Aorta (tissue), 5 donors: ENCODE results near the gene PAPSS1. TPM values are rescaled to one million over a fixed set of nuclear protein-coding genes. Genes with fewer than 3 reads are reported as not detected.
"Not testable (repeated sequence)": the region's sequence is repeated elsewhere in the genome, so short reads cannot be mapped to it uniquely, and the experiment has no call there.

Experiments
- ATAC-seq: fragments of 200-7000 bp; cut with Tn5 transposase; one replicate; pipeline ENCODE4 v1.9.1; 2022; ENCODE audit warnings: moderate library complexity; ENCODE audit not compliant: low FRiP score
- DNase-seq, 2 donors: peaks; one replicate each; pipeline ENCODE4 v3.0.0-alpha.2; 2020
- H3K27ac ChIP-seq, 2 donors: one replicate each; pipeline ENCODE4 v1.5.1; 2013; ENCODE audit warnings: low read length in 2 of 2, mild to moderate bottlenecking in 2 of 2, moderate library complexity in 2 of 2, control low read depth in 1 of 2, inconsistent platforms in 1 of 2, low read depth in 1 of 2
- H3K27me3 ChIP-seq, 2 donors: one replicate each; pipeline ENCODE4 v1.6.1; 2013; ENCODE audit warnings: control low read depth in 1 of 2, low read length in 1 of 2, mild to moderate bottlenecking in 1 of 2, moderate library complexity in 1 of 2; ENCODE audit not compliant: insufficient read depth in 2 of 2, control insufficient read depth in 1 of 2
- H3K36me3 ChIP-seq, 2 donors: one replicate each; pipeline ENCODE4 v1.6.1; 2013; ENCODE audit warnings: control low read depth in 1 of 2, low read length in 1 of 2, mild to moderate bottlenecking in 1 of 2; ENCODE audit not compliant: insufficient read depth in 2 of 2, control insufficient read depth in 1 of 2
- H3K4me1 ChIP-seq, 2 donors: one replicate each; pipeline ENCODE4 v1.6.1; 2013; ENCODE audit warnings: low read length in 2 of 2, control low read depth in 1 of 2, mild to moderate bottlenecking in 1 of 2, moderate library complexity in 1 of 2; ENCODE audit not compliant: insufficient read depth in 2 of 2, control insufficient read depth in 1 of 2
- H3K4me3 ChIP-seq, 2 donors: one replicate each; pipeline ENCODE4 v1.5.1; 2013; ENCODE audit warnings: low read length in 2 of 2, control low read depth in 1 of 2, mild to moderate bottlenecking in 1 of 2
- H3K9me3 ChIP-seq: one replicate; pipeline ENCODE4 v1.6.1; 2013; ENCODE audit warnings: mild to moderate bottlenecking, low read length; ENCODE audit not compliant: control insufficient read depth
- WGBS, 2 donors: extraction: QIAGEN DNeasy Blood & Tissue Kit; methylation state at CpG; one replicate each; pipeline ENCODE4 v1.1.7; 2013; 5-methylcytosine and 5-hydroxymethylcytosine counted together
- intact Hi-C, 2 donors: fragments of 100-400 bp; cut with DNase I; formaldehyde crosslinking; loops; one replicate each; pipeline versions ENCODE4 v1.14.2 to v1.15.0; 2022
- polyA plus RNA-seq, 2 donors: library from polyadenylated mRNA; stranded (reverse); fragments of 200-250 nt; gene quantifications; one replicate each; pipeline ENCODE4 v1.2.3, GENCODE V29; 2013
- total RNA-seq, 2 donors: library from RNA; stranded (reverse); fragmentation: NEBNext Ultra II Directional; extraction: Animal tissue kit (Norgen Biotek cat#: 25700); gene quantifications; one replicate each; pipeline ENCODE4 v1.2.1, GENCODE V29; 2021
- donor health status: healthy with polysubstance abuse.
- donor health status: Bipolar disorder and iron deficiency.
- donor health status: DM: no; HTN: no; CAD: no.
- donor health status: DM: no; HTN: no; CAD: no.
- donor health status: DM: yes; HTN: yes; CAD: no.

PAPSS1 gene
- total and polyA plus RNA-seq, 4 donors: 20.4 to 38.5 (median 31.1) TPM

DNA sequence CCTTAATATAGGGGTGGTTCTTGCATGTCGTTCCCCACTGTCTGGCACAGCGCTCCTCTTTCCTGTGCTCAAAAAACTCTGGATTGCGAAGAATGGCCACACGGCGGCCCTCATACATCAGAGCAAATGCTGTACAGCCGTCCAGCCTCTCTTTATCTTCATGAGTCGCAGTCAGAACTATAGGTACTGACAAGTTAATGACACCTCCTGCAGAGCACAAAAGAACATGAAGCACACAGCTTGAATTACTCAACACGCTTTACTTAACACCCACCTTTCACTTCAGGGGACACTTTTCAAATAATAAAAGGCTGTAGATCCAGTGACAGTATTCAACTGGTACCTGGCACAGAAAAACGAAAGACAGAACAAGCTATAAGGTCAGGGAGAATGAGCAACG lies 65.3 kb downstream of the PAPSS1 start:
- Histone ChIP-seq H3K27ac (no peak overlapping the region), H3K27me3 (no peaks in the 10 kb centered on the region), H3K9me3 (no peaks in the 10 kb centered on the region), H3K4me3 (no peak overlapping the region), H3K36me3 (peaks cover 0 to 5% of the 10 kb centered on the region in 2 donors), H3K4me1 (no peaks in the 10 kb centered on the region)
- DNase-seq (no peak), ATAC-seq (no peak)
- WGBS, 2 donors: 75 to 80% methylated on average over 10 of the region's 10 CpGs
- intact Hi-C loops: no loop called here

DNA sequence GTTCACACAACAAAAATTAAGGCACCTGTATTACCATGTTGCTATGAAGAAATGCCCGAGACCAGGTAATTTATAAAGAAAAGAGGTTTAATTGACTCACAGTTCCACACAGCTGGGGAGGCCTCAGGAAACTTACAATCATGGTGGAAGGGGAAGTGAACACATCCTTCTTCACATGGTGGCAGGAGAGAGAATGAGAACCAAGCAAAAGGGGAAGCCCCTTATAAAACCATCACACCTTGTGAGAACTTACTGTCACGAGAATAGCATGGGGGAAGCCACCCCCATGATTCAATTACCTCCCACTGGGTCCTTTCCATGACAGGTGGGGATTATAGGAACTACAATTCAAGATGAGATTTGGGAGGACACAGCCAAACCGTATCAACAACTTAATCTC lies 68.6 kb downstream of the PAPSS1 start:
- H3K27me3 ChIP-seq, DNase-seq, H3K36me3 ChIP-seq, H3K4me3 ChIP-seq, H3K4me1 ChIP-seq, H3K9me3 ChIP-seq, H3K27ac ChIP-seq, intact Hi-C loops, ATAC-seq: not testable (repeated sequence)
- 80 to 92% methylated on average over 3 of the region's 3 CpGs for WGBS, 2 donors

DNA sequence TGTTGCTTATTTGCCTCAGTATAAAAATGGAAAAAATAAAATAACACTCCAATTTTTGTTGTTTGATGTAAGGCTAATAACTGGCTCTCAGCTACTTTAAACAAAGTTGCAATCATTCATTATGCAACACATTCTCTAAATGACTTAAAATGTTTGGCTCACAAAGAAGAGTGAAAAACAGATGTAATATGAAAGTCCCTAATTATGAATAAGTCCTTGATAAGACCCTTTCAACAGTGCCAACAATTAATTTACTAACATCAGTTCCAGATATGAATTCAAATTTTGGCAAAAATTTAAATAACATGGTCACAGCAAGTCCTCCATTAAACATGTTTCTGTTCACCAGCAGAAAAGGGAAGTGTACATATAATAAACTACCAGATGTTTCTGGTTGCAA lies 69.8 kb downstream of the PAPSS1 start:
- H3K9me3 ChIP-seq: no peaks in the 10 kb centered on the region
- no peak overlapping the region for H3K4me3 ChIP-seq
- intact Hi-C loops: no loop called here
- no peaks in the 10 kb centered on the region for H3K27me3 ChIP-seq
- ATAC-seq (no peak), DNase-seq (no peak)
- H3K4me1 ChIP-seq: no peaks in the 10 kb centered on the region
- H3K27ac ChIP-seq: no peak overlapping the region
- H3K36me3 ChIP-seq: peaks cover 1 to 5% of the 10 kb centered on the region in 2 donors

DNA sequence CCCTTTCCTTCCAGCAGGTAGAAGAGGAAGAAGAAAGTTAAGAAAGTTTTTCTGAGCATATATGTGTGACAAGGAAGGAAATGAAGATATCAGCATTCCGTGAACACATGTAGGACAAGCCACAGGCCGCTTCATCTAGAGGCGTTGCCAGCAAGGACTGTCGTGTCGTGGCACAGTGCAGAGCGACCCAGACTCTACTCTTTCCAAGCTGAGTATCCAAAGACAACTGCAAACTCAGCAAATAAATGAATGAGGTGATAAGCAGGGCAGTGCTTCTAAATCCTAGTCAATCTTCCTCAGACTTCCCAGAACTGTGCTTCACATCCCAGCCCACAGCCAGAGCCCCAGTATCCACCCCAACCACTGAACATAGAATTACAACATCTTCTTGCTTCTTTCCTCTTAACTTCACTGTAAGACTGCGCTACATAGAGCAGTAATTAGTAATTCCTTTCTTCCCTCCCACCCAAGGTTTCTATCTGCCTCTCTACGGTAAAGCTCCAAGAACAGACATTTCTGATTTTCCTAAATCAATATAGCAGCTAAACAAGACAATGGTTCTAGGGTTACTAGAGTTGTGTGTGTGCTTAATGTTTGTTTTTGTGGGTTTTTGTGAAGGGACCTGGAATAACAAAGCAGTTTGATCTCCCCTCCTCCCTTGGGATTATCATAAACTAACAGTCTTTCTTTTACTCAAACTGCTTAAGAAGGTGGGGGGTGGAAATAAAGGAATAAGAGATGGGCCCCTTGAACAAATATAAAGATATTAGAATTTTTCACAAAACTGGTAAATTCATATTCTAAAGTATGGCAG lies 71.6 kb downstream of the PAPSS1 start:
- 93 to 96% methylated on average over 8 of the region's 8 CpGs for WGBS, 2 donors
- H3K36me3 ChIP-seq: peaks cover 5 to 8% of the 10 kb centered on the region in 2 donors
- no peak for ATAC-seq

DNA sequence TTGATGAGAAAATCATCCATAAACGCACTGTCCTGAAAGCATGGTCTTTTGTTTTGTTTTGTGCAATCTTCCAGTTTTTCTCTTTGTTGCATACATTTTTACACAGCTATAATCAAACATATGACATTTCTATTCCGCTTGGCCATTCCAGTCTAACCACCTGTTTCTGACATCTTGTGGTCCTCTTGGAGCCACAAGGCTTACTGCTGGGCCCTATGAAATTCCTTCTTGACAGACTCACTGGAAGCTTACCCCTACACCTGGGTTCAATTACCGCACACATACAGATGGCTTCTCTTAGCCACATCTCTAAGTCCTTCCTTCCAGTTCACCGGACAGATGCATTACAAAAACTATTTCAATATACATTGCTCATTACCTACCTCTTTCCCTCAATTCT lies 72.4 kb downstream of the PAPSS1 start:
- H3K9me3 ChIP-seq: no peaks in the 10 kb centered on the region
- H3K27ac ChIP-seq: no peak overlapping the region
- WGBS, 2 donors: 97 to 98% methylated on average over 4 of the region's 4 CpGs
- no peak overlapping the region for H3K4me3 ChIP-seq
- peaks cover 5 to 8% of the 10 kb centered on the region in 2 donors for H3K36me3 ChIP-seq
- DNase-seq (no peak), ATAC-seq (no peak)
- intact Hi-C loops: no loop called here
- H3K4me1 ChIP-seq: no peaks in the 10 kb centered on the region
- H3K27me3 ChIP-seq: no peaks in the 10 kb centered on the region

More for the DNA sequence above, 71.6 kb downstream of the PAPSS1 start:
- H3K27me3 ChIP-seq: no peaks in the 10 kb centered on the region
- no peak for DNase-seq
- intact Hi-C loops: no loop called here
- H3K27ac ChIP-seq: no peak overlapping the region
- H3K4me1 ChIP-seq: no peaks in the 10 kb centered on the region
- H3K9me3 ChIP-seq: no peaks in the 10 kb centered on the region
- H3K4me3 ChIP-seq: no peak overlapping the region

DNA sequence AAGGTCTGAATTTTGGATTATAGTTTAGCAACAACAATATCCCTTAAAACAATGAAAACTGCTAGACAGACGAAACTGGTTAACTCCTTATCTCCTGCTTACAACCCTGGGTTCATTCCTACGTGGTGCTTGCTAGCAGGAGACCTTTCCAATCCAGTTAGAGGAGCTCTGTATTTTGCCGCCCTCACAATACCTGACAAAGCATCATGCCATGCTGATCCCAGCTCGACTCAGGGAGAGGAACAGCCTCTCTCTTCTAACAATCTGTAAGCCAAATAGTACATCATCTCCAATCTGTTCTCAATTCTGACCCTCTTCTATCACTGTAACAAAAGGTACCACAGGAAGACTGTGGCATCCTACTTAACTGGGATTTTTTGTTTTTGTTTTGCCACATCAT lies 74.4 kb downstream of the PAPSS1 start:
- Histone ChIP-seq H3K27ac (no peak overlapping the region), H3K4me3 (no peak overlapping the region), H3K27me3 (no peaks in the 10 kb centered on the region), H3K9me3 (no peaks in the 10 kb centered on the region), H3K36me3 (peaks cover 0 to 8% of the 10 kb centered on the region in 2 donors), H3K4me1 (peaks cover 0 to 4% of the 10 kb centered on the region in 2 donors)
- 86 to 89% methylated on average over 4 of the region's 4 CpGs for WGBS, 2 donors
- DNase-seq (no peak), ATAC-seq (no peak)
- intact Hi-C loops: no loop called here

DNA sequence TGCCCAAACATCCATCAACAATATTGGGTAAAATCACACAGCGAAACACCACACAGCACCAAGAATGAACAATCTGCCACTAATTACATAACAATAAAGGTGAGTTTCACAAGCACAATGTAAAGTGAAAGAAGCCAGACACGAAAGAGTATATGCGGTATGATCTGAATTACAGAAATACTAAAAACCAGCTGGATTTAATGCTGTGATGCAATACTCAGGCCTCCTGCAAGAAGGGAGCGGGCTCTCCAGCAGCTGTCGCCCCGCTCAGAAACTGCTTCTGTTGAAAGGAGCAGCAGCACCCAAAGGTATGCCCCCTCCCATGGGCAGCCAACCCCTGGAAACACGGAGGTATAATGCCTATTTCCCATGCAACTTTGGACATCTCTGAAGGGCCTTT lies 77.0 kb downstream of the PAPSS1 start:
- H3K4me1 ChIP-seq: peaks cover 0 to 5% of the 10 kb centered on the region in 2 donors
- DNase-seq: no peak
- H3K9me3 ChIP-seq: no peaks in the 10 kb centered on the region
- intact Hi-C loops: no loop called here
- ATAC-seq: no peak
- peaks cover 0 to 8% of the 10 kb centered on the region in 2 donors for H3K36me3 ChIP-seq
- H3K4me3 ChIP-seq: no peak overlapping the region
- WGBS, 2 donors: 85 to 96% methylated on average over 7 of the region's 7 CpGs
- H3K27ac ChIP-seq: no peak overlapping the region
- H3K27me3 ChIP-seq: no peaks in the 10 kb centered on the region

DNA sequence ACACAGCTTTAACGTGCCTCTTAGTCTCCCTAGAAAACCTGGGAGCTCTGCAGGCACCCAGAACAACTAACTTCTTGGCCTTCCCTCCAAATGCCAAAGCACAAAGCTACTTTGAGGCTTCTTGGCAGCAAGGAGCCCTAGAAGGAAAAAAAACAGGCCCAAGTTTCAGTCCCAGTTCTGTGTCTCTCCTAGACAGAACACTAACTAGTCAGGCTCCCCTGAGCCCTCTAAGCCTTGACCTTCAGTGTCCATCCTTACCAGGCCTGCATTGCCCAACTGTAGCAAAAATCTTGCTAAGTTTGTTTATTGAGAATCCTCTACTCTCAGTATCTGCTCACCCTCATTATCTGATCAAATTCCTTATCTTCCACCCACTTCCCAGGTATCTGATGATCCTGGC lies 79.2 kb downstream of the PAPSS1 start:
- ATAC-seq (peak; percentile 11), DNase-seq (no peak)
- WGBS, 2 donors: 0 to 6% methylated on average over 1 of the region's 1 CpG
- no peaks in the 10 kb centered on the region for H3K9me3 ChIP-seq
- H3K36me3 ChIP-seq: peaks cover 0 to 6% of the 10 kb centered on the region in 2 donors
- no peak overlapping the region for H3K4me3 ChIP-seq
- intact Hi-C loops: no loop called here
- peaks cover 0 to 5% of the 10 kb centered on the region in 2 donors for H3K4me1 ChIP-seq
- no peaks in the 10 kb centered on the region for H3K27me3 ChIP-seq
- peak overlapping the region; percentile 64 to 82 for H3K27ac ChIP-seq

DNA sequence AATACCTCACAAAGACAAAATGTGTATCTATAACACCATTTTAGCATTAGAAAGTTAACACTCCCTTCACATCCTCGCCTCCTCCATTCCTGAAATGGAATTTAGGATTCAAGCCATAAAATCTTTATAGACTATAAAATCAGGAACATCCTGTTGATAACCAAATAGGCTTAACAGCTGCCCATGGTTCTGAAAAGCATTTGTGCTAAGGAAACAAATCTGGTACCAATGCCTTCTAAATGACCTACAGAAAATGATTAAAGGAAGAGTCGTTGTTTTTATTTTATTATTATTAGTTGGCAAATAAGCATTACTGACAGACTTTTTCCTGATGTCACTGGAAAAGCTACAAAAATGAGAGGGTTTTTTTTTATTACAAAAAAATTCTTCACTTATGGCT lies 79.8 kb downstream of the PAPSS1 start:
- H3K27ac ChIP-seq: peak overlapping the region in 1 of 2 donors; percentile 64

More for the DNA sequence above, 79.8 kb downstream of the PAPSS1 start:
- Histone ChIP-seq H3K27me3 (no peaks in the 10 kb centered on the region), H3K4me1 (peaks cover 0 to 5% of the 10 kb centered on the region in 2 donors), H3K36me3 (peaks cover 0 to 6% of the 10 kb centered on the region in 2 donors), H3K9me3 (no peaks in the 10 kb centered on the region), H3K4me3 (no peak overlapping the region)
- DNase-seq (no peak), ATAC-seq (no peak)
- intact Hi-C loops: no loop called here
- WGBS, 2 donors: 42 to 49% methylated on average over 2 of the region's 2 CpGs
